GM23248 (cell line): ENCODE results near the gene AQP9. TPM values are rescaled to one million over a fixed set of nuclear protein-coding genes. Genes with fewer than 3 reads are reported as not detected.

ENCODE experiments used
- DNase-seq: peaks from one replicate; pipeline ENCODE4 v3.0.0-alpha.2; 2015
- H2AFZ ChIP-seq: fragments of 200-600 bp; sonication (generic); 2 replicates; pipeline ENCODE4 v1.6.1; 2016; ENCODE audit warnings: antibody characterized with exemption
- H3F3A ChIP-seq: fragments of 200-600 bp; sonication (generic); 2 replicates; pipeline ENCODE4 v1.6.1; 2016; ENCODE audit warnings: mild to moderate bottlenecking, antibody characterized with exemption, mixed run types; ENCODE audit not compliant: insufficient read depth
- H3K27ac ChIP-seq: fragments of 200-600 bp; sonication (generic); 2 replicates; pipeline ENCODE4 v1.5.1; 2016; ENCODE audit warnings: mild to moderate bottlenecking
- H3K27me3 ChIP-seq: fragments of 200-600 bp; sonication (generic); replicated peaks from 2 replicates; pipeline ENCODE4 v1.6.1; 2016; ENCODE audit warnings: mild to moderate bottlenecking; ENCODE audit not compliant: insufficient read depth
- H3K36me3 ChIP-seq: fragments of 200-600 bp; sonication (generic); 2 replicates; pipeline ENCODE4 v1.6.1; 2016; ENCODE audit warnings: low read depth, mild to moderate bottlenecking
- H3K4me1 ChIP-seq: fragments of 200-600 bp; sonication (generic); 2 replicates; pipeline ENCODE4 v1.6.1; 2016; ENCODE audit warnings: mild to moderate bottlenecking; ENCODE audit not compliant: insufficient read depth
- H3K4me2 ChIP-seq: fragments of 200-600 bp; sonication (generic); one replicate; pipeline ENCODE4 v1.6.1; 2016; ENCODE audit warnings: mild to moderate bottlenecking; ENCODE audit not compliant: unreplicated experiment
- H3K4me3 ChIP-seq: fragments of 200-600 bp; sonication (generic); 2 replicates; pipeline ENCODE4 v1.5.1; 2016; ENCODE audit warnings: mild to moderate bottlenecking
- H3K79me2 ChIP-seq: fragments of 200-600 bp; sonication (generic); 2 replicates; pipeline ENCODE4 v1.6.1; 2016; ENCODE audit warnings: mild to moderate bottlenecking; ENCODE audit not compliant: insufficient read depth
- H3K9ac ChIP-seq: fragments of 200-600 bp; sonication (generic); 2 replicates; pipeline ENCODE4 v1.6.1; 2016; ENCODE audit warnings: mild to moderate bottlenecking
- H3K9me2 ChIP-seq: fragments of 200-600 bp; sonication (generic); 2 replicates; pipeline ENCODE4 v1.6.1; 2016; ENCODE audit warnings: mixed run types, mild to moderate bottlenecking, moderate library complexity; ENCODE audit not compliant: insufficient read depth
- H3K9me3 ChIP-seq: fragments of 200-600 bp; sonication (generic); one replicate; pipeline ENCODE4 v1.6.1; 2017; ENCODE audit warnings: low read depth
- H4K20me1 ChIP-seq: fragments of 200-600 bp; sonication (generic); 2 replicates; pipeline ENCODE4 v1.6.0; 2016; ENCODE audit not compliant: insufficient read depth
- EZH2 ChIP-seq: fragments of 200-600 bp; sonication (generic); IDR thresholded peaks from 2 replicates; pipeline ENCODE4 v1.6.1; 2018; ENCODE audit warnings: antibody characterized with exemption, mild to moderate bottlenecking; ENCODE audit not compliant: insufficient read depth, poor library complexity, severe bottlenecking
- EZH2phosphoT487 ChIP-seq: fragments of 200-600 bp; sonication (generic); IDR thresholded peaks from 2 replicates; pipeline ENCODE4 v1.6.1; 2018; ENCODE audit warnings: antibody characterized with exemption, moderate library complexity, mild to moderate bottlenecking, low read depth; ENCODE audit not compliant: insufficient read depth
- WGBS, 2 experiments: methylation state at CpG; one replicate each; pipeline ENCODE4 v1.1.6; 2015 to 2017; ENCODE audit warnings: low lambda C conversion rate in 2 of 2, low coverage in 1 of 2; ENCODE audit errors: missing lambda C conversion rate in 2 of 2; 5-methylcytosine and 5-hydroxymethylcytosine counted together
- in situ Hi-C: fragments of 300-500 bp; cut with MboI; formaldehyde crosslinking; loops from 2 replicates; pipeline ENCODE4 v1.15.0; 2020
- polyA plus RNA-seq: library from polyadenylated mRNA; unstranded; fragments of >200 nt; fragmentation: Nextera tagmentation; extraction: Ambion mirVana; gene quantifications from 2 replicates; pipeline ENCODE4 v1.2.1, GENCODE V29; 2016
- total RNA-seq: library from RNA; depleted of rRNA; stranded (reverse); fragments of >200 nt; shearing (Covaris generic); gene quantifications from 2 replicates; pipeline ENCODE4 v1.2.3, GENCODE V29; 2014

The AQP9 gene
- total and polyA plus RNA-seq, 2 experiments from 2014 or later, result not detected

DNA sequence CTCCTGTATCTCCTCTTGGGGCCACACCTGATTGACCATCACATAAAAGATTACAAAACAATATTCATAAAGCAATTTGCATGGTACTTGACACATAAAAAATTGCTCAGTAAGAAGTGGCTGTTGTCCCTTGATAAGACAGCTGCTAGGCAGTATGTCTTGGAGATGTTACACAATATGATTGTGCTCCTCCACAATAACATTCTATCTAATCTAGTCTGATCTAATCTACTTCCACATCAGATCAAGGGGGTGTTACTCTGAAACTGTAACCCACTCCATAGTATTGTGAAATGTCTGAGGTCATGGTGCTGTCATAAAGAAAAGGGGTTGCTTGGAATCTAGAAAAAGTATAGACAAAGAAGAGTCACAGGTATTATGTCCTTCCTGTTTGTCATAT, 23.4 kb upstream of the AQP9 start:
- TF ChIP-seq EZH2 (no peak), EZH2phosphoT487 (no peak)
- Histone ChIP-seq H3K4me3 (no peak overlapping the region), H3K9me2 (no peaks in the 10 kb centered on the region), H3K4me1 (no peaks in the 10 kb centered on the region), H3K9ac (no peak overlapping the region), H3F3A (no peaks in the 10 kb centered on the region), H3K36me3 (no peaks in the 10 kb centered on the region), H3K9me3 (no peaks in the 10 kb centered on the region), H3K4me2 (no peak overlapping the region), H3K79me2 (no peaks in the 10 kb centered on the region), H2AFZ (no peak overlapping the region), H3K27ac (no peak overlapping the region), H3K27me3 (no peaks in the 10 kb centered on the region; the same call in 1 of the 2 replicates), H4K20me1 (no peaks in the 10 kb centered on the region)
- in situ Hi-C loops, result no loop called here
- no peak for DNase-seq

DNA sequence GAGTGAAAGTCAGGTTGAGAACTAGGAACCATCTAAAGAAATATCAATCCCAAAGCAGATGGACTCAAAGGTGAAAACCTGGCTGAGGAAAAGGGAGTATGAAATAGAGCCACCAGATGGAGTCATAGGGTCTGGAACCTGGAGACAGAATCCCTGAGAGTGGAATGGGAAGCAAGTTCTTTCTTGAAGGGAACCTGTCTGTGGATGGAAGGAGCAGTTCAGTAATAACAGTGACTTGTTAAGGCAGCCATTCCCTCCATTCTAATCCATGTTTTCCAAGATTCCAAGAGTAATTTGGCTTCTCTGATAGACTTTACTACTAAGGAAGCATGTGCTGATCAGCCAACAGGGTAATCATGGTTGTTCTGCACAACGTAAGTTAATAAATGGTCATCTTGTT, 22.5 kb upstream of the AQP9 start:
- Histone ChIP-seq H3K9ac (no peak overlapping the region), H3K9me3 (no peaks in the 10 kb centered on the region), H2AFZ (no peak overlapping the region), H4K20me1 (no peaks in the 10 kb centered on the region), H3K9me2 (no peaks in the 10 kb centered on the region), H3K79me2 (no peaks in the 10 kb centered on the region), H3K27me3 (no peaks in the 10 kb centered on the region; the same call in 1 of the 2 replicates), H3K4me3 (no peak overlapping the region), H3K4me2 (no peak overlapping the region), H3K36me3 (no peaks in the 10 kb centered on the region), H3K4me1 (no peaks in the 10 kb centered on the region), H3K27ac (no peak overlapping the region), H3F3A (no peaks in the 10 kb centered on the region)
- WGBS, 2 experiments, result 79 to 83% methylated on average over 1 of the region's 1 CpG
- TF ChIP-seq EZH2phosphoT487 (no peak), EZH2 (no peak)
- in situ Hi-C loops, result no loop called here
- peak; percentile 33 for DNase-seq

DNA sequence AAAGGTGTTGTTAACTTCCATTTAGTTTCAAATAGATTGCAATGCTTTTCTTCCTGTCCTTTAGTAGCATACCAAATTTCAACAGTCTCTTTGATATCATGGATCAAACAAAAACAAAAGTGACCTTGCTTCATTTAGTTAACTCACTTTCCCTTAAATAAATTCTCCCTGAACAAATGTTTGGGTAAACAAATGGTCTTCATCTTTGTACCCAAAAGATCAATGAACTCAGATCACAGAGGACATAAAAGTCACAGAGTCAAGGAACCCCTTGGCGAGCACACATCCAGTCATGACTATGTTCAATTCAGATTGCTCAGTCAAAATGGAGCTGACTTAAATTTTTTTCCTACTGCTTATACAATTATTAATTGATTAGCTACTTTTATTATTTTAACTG, 20.6 kb upstream of the AQP9 start:
- H3K9me3 ChIP-seq, result no peaks in the 10 kb centered on the region
- no peak overlapping the region for H3K9ac ChIP-seq
- no peak overlapping the region for H3K27ac ChIP-seq
- in situ Hi-C loops, result no loop called here
- TF ChIP-seq EZH2, result no peak
- no peak for TF ChIP-seq EZH2phosphoT487
- no peaks in the 10 kb centered on the region; the same call in 1 of the 2 replicates for H3K27me3 ChIP-seq
- no peaks in the 10 kb centered on the region for H3F3A ChIP-seq
- no peaks in the 10 kb centered on the region for H3K9me2 ChIP-seq
- no peak for DNase-seq
- H3K4me3 ChIP-seq, result no peak overlapping the region
- no peak overlapping the region for H2AFZ ChIP-seq
- no peaks in the 10 kb centered on the region for H4K20me1 ChIP-seq
- H3K4me2 ChIP-seq, result no peak overlapping the region
- H3K79me2 ChIP-seq, result no peaks in the 10 kb centered on the region
- no peaks in the 10 kb centered on the region for H3K4me1 ChIP-seq
- no peaks in the 10 kb centered on the region for H3K36me3 ChIP-seq
- 90 to 100% methylated on average over 1 of the region's 1 CpG for WGBS, 2 experiments

DNA sequence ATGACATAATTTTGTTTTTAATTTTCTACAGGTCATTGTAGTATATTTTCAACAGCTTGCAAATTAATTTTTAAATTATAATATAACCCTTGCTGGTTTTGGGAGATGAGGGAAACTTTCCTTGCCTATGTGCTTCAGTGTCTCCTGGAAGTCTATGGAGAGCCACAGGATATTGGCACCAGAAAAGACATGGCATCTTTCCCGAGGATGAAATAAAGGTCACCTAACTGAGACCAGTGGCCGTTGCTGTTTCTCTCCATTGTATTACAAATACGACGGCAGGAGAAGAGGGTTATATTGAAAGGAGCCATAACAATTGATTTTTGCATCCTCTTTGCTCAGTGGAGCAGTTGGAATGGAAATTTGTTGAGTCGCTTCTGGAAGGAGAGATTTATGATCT, 19.9 kb upstream of the AQP9 start:
- in situ Hi-C loops, result no loop called here
- DNase-seq, result no peak
- no peak for TF ChIP-seq EZH2phosphoT487
- TF ChIP-seq EZH2, result no peak
- no peaks in the 10 kb centered on the region for H3K27me3 ChIP-seq
- H3K4me1 ChIP-seq, result no peaks in the 10 kb centered on the region
- H3K9me2 ChIP-seq, result no peaks in the 10 kb centered on the region
- H3F3A ChIP-seq, result no peaks in the 10 kb centered on the region
- H3K4me3 ChIP-seq, result no peak overlapping the region
- H3K9ac ChIP-seq, result no peak overlapping the region
- no peaks in the 10 kb centered on the region for H3K36me3 ChIP-seq
- no peak overlapping the region for H3K4me2 ChIP-seq
- no peaks in the 10 kb centered on the region for H3K9me3 ChIP-seq
- no peak overlapping the region for H3K27ac ChIP-seq
- no peaks in the 10 kb centered on the region for H3K79me2 ChIP-seq
- H2AFZ ChIP-seq, result no peak overlapping the region
- 77 to 79% methylated on average over 5 of the region's 5 CpGs for WGBS, 2 experiments
- no peaks in the 10 kb centered on the region for H4K20me1 ChIP-seq

DNA sequence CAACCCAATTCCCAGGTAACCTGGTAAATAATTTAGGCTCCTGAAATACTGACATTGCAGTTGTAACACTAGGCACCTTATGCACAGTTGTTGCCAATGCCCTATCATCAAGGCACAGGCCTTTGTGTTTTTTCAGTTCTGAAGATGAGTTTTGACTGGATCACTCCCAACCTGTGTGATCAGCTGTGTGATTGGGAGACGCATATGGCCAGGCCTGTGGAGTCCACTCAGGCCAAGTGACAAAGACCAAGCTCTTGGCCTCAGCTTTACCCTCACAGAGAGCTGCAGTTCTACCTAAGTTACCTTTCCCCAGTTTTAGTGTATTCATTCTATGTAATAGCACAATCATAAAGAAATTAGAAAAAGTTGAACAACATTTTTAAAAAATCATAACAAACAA, 19.2 kb upstream of the AQP9 start:
- no peak overlapping the region for H3K4me2 ChIP-seq
- H3K9ac ChIP-seq, result no peak overlapping the region
- H4K20me1 ChIP-seq, result no peaks in the 10 kb centered on the region
- TF ChIP-seq EZH2, result no peak
- no peak for TF ChIP-seq EZH2phosphoT487
- H3K27me3 ChIP-seq, result no peaks in the 10 kb centered on the region
- no peaks in the 10 kb centered on the region for H3K79me2 ChIP-seq
- H3F3A ChIP-seq, result no peaks in the 10 kb centered on the region
- H3K27ac ChIP-seq, result no peak overlapping the region
- in situ Hi-C loops, result no loop called here
- no peak for DNase-seq
- H3K4me3 ChIP-seq, result no peak overlapping the region
- H3K9me3 ChIP-seq, result no peaks in the 10 kb centered on the region
- 92 to 100% methylated on average over 1 of the region's 1 CpG for WGBS, 2 experiments
- H2AFZ ChIP-seq, result no peak overlapping the region
- H3K4me1 ChIP-seq, result no peaks in the 10 kb centered on the region
- no peaks in the 10 kb centered on the region for H3K9me2 ChIP-seq
- no peaks in the 10 kb centered on the region for H3K36me3 ChIP-seq
